ENCODE results near the gene C2CD3.
"Not testable (repeated sequence)": the region's sequence is repeated elsewhere in the genome, so short reads cannot be mapped to it uniquely, and the experiment has no call there.

Gene C2CD3

DNA sequence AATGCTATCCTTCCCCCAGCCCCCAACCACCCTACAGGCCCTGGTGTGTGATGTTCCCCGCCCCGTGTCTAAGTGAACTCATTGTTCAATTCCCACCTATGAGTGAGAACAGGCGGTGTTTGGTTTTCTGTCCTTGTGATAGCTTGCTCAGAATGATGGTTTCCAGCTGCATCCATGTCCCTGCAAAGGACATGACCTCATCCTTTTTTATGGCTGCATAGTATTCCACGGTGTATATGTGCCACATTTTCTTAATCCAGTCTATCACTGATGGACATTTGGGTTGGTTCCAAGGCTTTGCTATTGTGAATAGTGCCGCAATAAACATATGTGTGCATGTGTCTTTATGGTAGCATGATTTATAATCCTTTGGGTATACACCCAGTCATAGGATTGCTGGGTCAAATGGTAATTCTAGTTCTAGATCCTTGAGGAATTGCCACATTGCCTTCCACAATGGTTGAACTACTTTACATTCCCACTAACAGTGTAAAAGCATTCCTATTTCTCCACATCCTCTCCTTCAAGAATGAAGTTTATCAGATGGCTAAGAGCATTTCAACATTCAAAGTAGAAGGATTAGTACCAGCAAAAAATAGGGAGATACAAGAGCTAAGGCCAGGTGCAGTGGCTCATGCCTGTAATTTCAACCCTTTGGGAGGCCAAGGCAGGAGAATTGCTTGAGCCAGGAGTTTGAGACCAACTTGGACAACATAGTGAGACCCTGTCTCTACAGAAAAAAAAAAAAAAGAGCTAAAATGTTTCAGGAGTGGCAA, 50.4 kb downstream of the C2CD3 start:
- not testable (repeated sequence) for DNase-seq

DNA sequence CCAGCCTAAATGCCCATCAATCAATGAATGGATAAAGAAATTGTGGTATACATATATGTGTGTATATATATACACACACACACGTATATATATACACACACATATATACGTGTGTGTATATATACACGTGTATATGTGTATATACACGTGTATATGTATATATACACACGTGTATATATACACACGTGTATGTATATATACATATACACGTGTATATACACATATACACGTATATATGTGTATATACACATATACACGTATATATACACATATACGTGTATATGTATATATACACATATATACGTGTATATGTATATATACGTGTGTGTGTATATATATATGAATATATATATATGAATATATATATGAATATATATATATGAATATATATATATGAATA, 54.1 kb downstream of the C2CD3 start:
- DNase-seq, result no peak

DNA sequence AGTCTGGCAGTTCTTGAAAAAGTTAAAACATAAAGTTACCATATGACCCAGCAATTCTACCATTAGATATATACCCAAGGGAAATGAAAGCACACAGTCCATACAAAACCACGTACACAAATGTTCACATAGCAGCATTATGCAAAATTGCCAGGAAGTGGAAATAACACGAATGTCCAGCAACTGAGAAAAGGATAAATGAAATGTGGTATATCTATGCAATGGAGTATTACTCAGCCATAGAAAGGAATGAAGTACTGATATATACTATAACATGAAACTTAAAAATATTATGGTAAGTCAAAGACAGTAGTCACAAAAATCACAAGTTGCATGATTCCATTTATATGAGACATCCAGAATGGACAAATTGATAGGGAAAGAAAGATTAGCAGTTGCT, 57.9 kb downstream of the C2CD3 start:
- no peak for DNase-seq

DNA sequence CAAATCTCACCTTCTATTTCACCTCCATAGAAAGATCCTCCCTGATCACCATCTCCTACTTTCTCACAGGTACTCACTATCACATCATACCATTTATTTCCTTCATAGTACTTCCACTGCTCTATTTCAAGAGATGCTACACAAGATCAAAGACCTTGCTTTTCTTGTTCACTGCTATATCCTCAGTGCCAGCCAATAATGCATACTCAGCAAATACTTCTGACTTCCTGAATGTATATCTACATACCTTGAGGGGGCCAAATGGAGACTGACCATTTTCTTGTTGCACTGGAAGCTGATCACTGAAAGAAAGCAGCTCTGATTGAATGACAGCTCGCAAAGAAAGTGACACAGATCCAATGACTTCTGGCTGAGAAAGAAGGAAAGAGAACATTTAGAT, 64.7 kb downstream of the C2CD3 start:
- no peak for DNase-seq

DNA sequence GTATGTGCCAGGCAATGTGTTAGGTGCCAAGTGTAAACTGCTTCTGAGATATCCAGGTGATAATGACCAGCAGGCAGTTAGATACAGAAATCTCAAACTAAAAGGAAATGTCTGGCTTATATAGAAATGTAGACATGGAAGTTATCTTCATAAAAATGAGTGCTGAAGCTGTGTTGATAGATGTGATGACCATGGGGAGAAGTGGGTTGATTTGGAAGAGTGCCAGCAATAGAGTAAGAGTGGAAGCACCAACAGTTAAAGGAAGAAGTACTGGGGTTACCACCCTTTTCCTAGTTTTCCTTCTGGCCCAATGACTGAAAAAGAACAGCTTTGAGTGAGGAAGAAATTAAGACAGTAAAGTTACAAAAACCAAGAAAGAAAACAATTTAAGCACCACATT, 68.5 kb downstream of the C2CD3 start:
- DNase-seq, result no peak

DNA sequence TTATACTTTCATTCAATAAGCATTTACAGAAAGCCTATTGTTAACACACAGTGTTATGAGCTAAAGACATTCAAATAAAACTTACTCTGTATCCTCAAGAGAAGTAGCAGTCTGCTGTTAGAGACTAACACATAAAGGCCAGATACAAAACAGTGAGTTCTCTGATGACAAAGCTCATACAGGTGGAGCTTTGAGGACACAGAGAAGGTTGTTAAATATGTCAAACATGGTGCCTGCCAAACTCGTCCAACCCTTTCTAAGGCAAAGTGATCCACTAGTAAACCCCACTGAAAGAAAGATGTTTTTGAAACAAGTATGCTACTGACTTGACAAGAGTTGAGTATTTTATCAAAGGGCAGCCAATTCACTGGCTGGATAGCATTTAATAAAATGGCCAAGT, 70.1 kb downstream of the C2CD3 start:
- no peak for DNase-seq

DNA sequence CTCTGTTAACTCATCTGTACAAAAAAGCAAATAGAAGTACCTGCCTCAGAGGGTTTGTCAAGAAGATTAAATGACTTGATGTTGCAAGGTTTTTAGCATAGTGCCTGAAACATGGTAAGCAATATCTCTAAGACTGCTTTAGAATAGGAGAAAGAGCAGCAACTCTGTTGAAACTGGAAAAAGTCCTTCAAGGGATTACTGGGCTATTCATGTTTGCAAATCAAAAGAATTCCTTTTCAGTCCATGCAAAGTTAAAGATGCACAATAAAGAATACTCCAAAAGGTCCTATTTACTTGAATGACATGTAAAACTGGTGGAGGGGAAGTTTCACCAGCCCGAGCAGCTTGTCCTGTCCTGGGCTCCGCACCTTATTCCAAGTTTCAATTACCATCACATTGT, 70.6 kb downstream of the C2CD3 start:
- DNase-seq, result no peak

DNA sequence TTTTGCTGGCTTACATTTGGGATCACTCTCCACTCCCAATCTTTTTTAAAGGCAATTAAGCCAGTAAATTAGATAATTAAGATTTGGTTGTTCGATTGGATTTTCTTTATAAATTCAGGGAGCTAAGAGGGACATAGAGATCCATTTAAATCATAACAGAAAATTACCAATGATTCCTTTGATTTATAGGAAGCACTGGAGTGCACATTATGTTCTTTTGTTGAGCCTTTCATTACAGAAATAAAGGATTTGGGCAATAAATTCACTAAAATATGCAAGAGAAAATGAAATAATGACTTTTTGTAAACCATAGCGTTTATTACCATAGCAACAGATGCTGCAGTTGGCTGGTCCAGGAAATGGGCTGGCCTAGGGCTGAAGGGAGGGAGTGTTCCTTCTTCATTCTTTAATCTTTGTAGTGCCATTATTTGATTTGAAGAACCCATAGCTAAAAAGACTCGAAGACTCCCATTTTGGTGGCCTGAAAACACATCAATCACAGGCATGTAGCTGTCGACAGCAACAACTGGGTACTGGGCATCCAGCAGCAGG, 73.0 kb downstream of the C2CD3 start:
- DNase-seq, result no peak

DNA sequence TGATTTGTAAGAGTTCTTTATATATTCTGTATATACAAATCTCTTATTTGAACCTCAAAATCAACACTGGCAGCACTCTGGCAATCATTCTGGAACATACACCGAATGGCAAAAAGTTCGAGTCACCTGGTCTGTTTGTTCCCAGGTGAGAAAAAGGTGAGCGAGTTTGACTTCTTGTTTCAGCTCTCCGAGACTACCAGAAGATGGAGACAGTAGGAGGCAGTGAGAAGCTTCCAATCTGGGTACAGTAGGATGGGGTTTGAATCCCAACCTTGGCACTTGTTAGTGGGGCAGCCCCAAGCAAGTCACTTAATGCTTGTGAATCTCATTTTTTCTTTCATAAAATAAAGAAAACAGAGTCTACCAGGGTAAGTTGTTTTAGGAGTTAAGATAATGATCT, 76.4 kb downstream of the C2CD3 start:
- DNase-seq, result no peak

DNA sequence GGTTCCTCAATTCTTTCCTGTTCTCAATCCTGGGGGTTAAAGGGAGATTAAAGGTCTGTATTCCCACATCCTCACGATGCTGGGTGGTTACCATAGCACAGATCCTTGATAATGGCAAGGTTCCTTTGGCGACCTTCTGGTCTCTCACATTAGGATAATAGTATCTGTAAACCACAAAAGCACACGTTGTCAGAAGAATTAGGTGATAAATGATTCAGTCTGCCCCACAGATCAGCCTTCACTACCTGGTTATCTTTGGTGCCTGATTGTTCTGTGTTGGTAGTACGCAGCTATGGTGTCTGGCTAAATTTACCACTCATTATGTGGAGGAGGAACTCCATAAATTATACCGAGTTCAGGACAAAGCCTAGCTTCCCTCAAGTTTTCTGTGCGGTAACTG, 78.4 kb downstream of the C2CD3 start:
- no peak for DNase-seq

DNA sequence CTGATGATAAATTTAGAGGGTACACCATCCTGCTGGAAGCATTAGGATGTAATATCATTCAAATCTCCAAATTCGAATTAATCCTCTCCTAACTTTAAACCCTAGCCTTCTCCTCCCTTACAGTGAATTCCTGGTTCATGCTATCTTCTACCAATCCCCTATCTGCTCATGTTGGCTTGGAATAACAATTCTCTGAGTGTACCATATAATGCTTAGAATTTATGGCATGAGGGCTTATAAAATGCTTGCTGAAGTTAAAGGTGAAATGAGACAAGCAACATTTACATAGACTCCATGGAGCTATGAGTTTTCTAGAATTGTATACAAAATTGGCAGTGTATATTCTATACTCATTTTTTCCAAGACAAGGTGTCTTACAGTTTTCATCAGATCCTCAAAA, 79.3 kb downstream of the C2CD3 start:
- DNase-seq, result no peak

DNA sequence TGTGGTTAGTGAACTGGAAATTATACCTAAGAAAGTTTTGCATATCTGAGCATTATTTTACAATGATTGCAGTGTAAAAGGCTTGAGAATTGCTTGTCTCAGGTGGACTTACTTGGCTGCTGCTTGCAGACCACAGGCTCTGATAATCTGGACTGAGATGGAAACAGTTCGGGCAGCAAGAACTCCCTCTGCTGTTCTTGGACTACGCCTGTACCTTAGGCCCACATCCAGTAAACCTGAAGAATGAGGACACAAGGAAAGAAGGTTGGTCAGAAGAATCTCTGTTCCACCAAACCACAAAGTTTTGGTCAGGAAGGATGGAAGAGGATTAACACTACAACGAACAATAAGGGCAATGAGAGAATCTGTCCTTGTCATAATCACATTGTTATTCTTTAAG, 80.1 kb downstream of the C2CD3 start:
- DNase-seq, result peak; percentile 42

DNA sequence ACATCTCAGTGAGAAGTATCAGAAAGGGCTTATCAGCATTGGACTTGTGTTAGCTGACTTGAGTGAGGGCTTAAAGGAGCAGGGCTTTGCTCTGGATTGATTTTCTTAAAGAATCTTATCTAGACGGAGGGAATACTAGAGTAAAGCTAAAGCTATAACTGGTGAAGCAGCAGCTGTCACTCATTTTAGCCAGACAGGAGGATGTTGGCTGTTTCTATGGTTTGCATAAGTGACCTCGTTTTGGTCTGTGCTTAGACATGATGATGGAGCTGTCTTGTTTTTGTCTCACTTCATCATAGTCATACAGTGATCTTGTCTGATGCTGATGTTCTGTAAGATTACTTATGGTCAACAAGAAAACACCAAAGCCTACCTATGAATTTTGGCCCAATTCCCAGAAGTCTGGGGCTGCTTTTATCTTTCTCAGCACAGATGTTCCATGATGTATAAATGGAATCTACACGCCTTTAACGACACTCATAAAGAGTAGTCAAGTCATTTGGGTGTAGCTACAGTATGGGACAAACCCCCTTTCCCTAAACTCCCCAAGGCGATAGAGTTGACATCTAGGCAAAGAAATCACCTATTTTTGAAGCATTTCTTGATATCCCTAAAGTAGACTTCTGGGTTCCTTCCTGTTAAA, 84.4 kb downstream of the C2CD3 start:
- no peak for DNase-seq

DNA sequence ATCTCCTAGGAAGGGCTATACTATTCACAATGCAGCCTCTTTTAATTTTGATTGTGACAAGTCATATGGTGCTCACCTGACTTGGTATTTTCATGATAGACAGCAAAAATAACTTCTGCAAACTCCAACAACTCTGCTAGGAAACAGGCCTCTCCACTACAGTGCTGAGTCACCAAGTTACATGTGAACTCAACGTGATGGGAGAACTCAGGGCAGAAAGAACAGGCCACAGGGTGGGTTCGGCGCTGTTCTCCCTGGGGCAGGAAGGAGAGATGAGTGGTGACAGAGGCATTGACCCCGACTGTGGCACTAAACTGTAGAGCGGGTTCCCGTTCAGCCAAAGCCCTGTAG, 85.3 kb downstream of the C2CD3 start:
- no peak for DNase-seq

DNA sequence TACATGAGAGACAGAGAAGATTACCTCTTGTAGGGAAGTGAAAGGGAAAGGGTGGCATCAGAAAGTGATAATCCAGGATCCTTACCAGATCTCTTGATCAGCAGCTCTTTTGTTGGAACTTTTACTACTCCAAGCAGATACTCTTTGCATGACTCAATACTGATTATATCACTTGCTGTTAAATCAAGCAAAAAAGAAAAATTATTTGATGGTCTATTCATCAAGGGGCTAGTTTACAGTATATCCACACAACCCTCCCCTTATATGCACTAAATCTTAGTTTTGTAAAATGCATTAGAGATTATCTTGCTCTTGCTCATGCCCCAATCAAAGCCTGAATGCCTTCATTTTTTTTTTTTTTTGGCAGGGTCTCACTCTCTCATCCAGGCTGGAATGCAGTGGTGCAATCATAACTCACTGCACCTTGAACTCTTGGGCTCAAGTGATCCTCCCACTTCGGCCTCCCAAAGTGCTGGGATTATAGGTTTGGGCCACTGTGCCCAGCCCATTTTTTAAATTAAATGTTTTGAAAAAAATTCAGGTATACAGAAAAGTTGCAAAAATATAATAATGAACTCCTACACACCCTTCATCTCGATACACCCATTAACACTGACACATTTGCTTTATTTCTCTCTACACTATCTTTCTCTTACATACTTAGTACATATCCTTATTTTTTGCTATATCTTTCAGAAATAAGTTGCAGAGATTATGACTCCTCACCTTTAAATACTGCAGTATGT, 85.8 kb downstream of the C2CD3 start:
- peak; percentile 19 for DNase-seq

DNA sequence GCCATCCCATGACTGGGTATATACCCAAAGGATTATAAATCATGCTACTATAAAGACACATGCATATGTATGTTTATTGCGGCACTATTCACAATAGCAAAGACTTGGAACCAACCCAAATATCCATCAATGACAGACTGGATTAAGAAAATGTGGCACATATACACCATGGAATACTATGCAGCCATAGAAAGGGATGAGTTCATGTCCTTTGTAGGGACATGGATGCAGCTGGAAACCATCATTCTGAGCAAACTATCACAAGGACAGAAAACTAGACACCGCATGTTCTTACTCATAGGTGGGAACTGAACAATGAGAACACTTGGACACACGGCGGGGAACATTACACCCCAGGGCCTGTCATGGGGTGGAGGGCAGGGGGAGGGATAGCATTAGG, 86.9 kb downstream of the C2CD3 start:
- DNase-seq, result not testable (repeated sequence)

DNA sequence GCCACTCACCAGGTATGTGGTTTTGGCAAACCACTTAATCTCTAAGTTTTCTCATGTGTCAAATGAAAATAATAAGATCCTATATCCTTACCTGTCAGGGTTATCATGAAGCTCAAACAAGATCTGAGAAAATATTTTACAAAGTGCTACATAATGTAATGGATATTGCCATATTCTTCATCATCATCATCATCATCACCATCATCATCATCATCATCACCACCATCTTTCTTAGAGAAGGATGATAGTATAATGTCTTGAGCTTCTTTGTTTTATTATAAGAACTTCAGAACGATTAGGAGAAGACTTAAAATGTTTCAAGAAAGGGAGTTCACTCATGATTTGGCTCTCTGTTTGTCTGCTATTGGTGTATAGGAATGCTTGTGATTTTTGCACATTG, 89.4 kb downstream of the C2CD3 start:
- DNase-seq, result no peak

DNA sequence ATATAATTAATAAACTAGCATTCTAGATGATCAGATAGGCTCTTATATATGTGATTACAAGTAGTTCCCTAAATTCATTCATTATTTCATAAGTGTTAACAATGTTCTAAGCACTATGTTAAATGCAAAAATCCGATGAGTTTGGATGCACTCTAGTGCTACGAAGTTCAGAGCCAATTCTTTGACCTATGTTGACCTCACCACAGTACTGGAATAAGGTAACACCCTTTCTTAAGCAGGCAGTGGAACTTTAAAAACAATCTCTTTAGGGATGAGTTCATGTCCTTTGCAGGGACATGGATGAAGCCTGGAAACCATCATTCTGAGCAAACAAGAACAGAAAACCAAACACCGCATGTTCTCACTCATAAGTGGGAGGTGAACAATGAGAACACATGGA, 93.6 kb downstream of the C2CD3 start:
- no peak for DNase-seq

DNA sequence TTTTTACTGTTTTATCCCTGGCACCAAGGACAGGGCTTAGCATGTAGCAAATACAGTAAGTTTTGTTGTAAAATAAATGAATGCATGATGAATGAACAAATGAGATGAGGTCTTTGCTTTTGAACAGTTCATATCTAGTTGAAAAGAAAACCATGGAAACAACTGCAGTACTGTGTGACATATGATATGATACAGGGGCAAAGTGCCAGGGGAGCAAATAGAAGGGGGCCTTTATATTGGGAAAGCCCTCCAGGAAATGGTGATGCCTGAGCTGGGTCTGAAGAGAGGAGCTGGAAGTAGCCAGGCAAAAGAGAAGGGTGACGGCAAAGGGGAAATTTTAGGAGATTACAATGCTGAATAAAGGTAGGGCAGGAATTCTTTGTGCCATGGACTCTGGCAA, 98.1 kb downstream of the C2CD3 start:
- no peak for DNase-seq

DNA sequence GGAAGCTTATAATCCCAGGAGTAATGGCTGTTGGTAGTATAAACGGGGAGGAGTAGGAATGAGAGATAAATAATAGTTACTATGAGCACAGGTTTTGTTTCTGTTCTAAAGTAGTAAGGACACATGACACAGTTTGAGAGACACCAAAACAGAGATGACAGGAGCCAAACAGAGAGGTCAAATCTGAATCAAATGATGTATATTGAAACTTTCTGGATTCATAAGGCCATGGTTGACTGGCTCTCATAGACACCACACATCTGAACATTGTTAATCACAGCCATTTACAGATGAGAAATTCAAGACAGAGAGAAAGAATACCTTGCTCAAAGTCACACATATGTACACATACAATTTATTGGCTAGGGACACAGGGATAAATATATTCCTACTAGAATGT, 98.5 kb downstream of the C2CD3 start:
- DNase-seq, result no peak

DNA sequence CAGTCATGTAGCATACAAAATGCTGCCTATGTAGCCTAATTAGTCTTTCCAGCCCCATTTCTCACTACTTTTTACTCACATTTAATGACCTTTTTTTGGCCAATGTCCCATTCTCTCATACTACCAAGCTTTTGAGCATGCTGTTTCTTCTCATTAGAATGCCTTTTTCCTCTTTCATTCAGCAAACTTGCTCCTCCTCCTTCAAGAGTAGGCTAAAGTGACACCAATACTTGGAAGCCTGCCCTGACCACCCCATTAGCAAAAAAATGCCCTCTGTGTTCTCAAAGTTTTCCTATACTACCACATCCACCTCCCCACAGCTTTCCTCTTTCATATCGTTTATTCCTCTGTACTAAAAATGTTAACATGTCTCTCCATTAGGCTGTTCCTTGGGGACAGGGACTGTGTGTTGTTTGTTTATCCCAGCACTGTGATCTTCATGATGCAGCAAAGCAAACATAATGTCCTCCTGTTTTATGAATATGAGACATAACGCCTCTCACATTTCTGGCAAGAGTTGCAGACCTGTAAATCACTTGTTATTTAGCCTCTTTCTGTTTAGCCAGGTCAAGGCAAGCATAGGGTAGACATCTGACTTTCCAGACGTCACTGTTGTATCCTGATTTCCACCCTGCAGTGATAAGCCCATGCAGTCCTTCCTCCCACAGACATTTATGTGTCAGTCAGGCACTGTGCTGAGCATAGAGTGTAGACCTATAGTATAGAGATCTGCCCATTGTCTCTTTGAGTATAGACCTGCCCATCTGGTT, 99.9 kb downstream of the C2CD3 start:
- no peak for DNase-seq

DNA sequence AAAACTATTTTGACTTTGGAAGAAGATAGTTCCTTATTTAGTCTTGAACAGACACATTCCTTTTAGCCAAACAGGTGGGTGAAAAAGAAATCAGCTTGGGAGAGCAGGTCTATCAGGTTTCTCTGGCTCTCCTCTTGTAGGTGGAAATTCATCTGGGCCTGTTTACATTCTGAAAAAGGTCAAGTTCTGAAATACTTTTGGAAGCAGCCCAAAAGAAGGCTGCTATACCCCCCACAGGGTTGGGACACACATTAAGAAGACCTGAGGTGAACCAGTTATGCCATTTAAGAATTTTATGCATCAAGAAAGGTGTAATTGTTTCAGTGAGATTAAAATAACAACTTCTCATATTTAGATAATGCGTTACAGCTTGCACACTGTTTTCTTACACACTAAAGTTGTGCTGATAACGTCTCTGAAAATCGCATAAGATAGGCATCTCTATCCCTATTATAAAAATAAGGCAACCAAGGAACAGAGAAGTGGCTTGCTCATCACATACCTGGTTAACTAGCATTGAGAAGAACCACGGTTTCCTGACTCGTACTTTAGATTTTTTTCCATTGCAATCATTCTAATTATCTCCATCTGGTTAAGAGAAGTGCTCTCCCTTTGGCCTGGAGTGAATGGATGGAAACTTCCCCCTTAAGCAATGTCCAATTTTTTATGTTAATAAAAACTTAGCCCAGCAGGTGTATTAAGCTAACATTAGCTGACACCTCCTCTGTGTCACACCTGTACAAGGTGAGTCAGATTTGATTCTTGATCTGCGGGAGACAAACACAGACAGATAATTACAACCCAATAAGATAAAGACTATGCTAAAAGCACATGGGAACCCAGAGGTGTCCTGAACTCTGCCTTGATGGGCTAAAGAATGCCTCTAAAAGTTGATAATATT, 101.4 kb downstream of the C2CD3 start:
- no peak for DNase-seq
